ENCODE data around the gene AMIGO1.
A peak's percentile ranks its signal among the peaks of the same experiment; 100 is the strongest.

AMIGO1 gene

DNA sequence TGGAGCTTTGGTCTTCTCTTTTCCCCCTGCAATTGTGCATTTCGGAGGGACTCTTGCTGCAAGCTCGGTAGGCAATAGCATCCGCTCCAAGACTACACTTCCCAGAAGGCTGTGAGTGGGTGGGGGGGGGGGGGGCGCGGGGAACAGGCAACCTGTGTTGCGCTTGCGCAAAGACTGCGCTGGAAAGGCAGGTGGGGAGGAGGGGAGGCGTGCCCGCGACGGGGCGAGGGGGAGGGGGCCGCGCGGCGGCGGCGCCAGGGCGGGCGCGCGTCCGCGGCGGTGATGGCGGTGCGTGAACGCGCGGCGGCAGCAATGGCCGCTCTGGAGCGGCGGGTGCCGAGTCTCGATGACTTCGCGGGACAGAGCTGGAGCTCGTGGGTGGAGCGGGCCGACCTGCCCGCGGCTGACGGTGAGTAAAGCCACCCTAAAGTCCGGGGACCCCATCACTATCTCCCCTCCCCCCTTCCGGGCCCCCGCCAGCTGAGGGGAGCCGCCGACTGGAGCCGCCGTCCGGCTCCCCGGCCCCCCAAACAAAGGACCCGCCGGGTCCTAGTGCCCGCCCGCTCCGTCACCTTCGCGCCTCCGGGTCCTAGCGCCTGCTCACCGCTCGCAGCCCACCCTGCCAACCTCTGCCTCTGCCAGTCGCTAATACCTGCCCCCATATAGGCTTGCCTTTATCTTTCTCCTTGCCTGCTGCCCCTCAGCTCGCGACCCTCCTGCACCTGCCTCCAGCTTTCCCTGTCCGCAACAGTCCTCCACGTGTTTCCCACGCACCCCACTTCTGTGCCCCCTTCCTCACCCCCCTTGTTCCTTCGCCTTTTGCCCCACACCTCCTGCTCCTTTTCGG, 25.6 kb downstream of the AMIGO1 start, which contains the start of gene ATXN7L2:
ATXN7L2 (plus strand) TSS at position 234 of the 847 bp plus-strand sequence; CDS start at position 283, 49 bp downstream.
- H3K36me3 ChIP-seq (ENCODE audit: control insufficient read depth, low read length) = peaks cover 18% of the 10 kb centered on the region; the same call in 1 of the 2 replicates
- no peaks in the 10 kb centered on the region for H3K9me3 ChIP-seq (ENCODE audit: control insufficient read depth, insufficient read depth, low read length)
- no peak for TF ChIP-seq EZH2phosphoT487 (IDR thresholded peaks at IDR 0.05; ENCODE audit: borderline replicate concordance, low read length)
- no peak for TF ChIP-seq CTCF (IDR thresholded peaks at IDR 0.05; ENCODE audit: low read depth, low read length, poor library complexity, severe bottlenecking)
- H3K4me3 ChIP-seq (ENCODE audit: low read length) = peak within 1 kb of the TSS; percentile 96
- H3K9me2 ChIP-seq (replicated peaks; ENCODE audit: control insufficient read depth, low read length) = no peaks in the 10 kb centered on the region
- peaks cover 23% of the 10 kb centered on the region for H3K4me1 ChIP-seq (ENCODE audit: control insufficient read depth, low read length)
- peaks cover 14% of the 10 kb centered on the region for H3K79me2 ChIP-seq (ENCODE audit: control insufficient read depth, low read length)
- peak within 1 kb of the TSS; percentile 48 for H3K27ac ChIP-seq (ENCODE audit: low read depth, low read length)
- H3K4me2 ChIP-seq (ENCODE audit: low read length) = peak within 1 kb of the TSS; percentile 99
- no peaks in the 10 kb centered on the region for H4K20me1 ChIP-seq (ENCODE audit: control insufficient read depth, insufficient read depth, low read depth, low read length)
- peaks cover 21% of the 10 kb centered on the region for H3K27me3 ChIP-seq (ENCODE audit: control insufficient read depth, low read length)
- no peaks in the 10 kb centered on the region for H3F3A ChIP-seq (ENCODE audit: control insufficient read depth, insufficient read depth)

- Histone ChIP-seq H3K79me2 (ENCODE audit: control insufficient read depth, low read length) (peaks cover 14% of the 10 kb centered on the region), H3K9me3 (ENCODE audit: control insufficient read depth, insufficient read depth, low read length) (no peaks in the 10 kb centered on the region), H3K4me1 (ENCODE audit: control insufficient read depth, low read length) (peaks cover 23% of the 10 kb centered on the region), H3K4me2 (ENCODE audit: low read length) (peak overlapping the region; percentile 99), H3K4me3 (ENCODE audit: low read length) (peak overlapping the region; percentile 96), H3K27ac (ENCODE audit: low read depth, low read length) (no peak overlapping the region), H4K20me1 (ENCODE audit: control insufficient read depth, insufficient read depth, low read depth, low read length) (no peaks in the 10 kb centered on the region), H3K27me3 (ENCODE audit: control insufficient read depth, low read length) (peaks cover 25% of the 10 kb centered on the region), H3K9me2 (replicated peaks; ENCODE audit: control insufficient read depth, low read length) (no peaks in the 10 kb centered on the region), H3F3A (ENCODE audit: control insufficient read depth, insufficient read depth) (no peaks in the 10 kb centered on the region), H3K36me3 (ENCODE audit: control insufficient read depth, low read length) (peaks cover 13% of the 10 kb centered on the region; the same call in 1 of the 2 replicates)
- peak; percentile 55 for TF ChIP-seq CTCF (IDR thresholded peaks at IDR 0.05; ENCODE audit: low read depth, low read length, poor library complexity, severe bottlenecking)
- no peak for TF ChIP-seq EZH2phosphoT487 (IDR thresholded peaks at IDR 0.05; ENCODE audit: borderline replicate concordance, low read length)
Measured at GRCh38 chr1:109482791-109483671, 26.5 kb downstream of the AMIGO1 start.

DNA sequence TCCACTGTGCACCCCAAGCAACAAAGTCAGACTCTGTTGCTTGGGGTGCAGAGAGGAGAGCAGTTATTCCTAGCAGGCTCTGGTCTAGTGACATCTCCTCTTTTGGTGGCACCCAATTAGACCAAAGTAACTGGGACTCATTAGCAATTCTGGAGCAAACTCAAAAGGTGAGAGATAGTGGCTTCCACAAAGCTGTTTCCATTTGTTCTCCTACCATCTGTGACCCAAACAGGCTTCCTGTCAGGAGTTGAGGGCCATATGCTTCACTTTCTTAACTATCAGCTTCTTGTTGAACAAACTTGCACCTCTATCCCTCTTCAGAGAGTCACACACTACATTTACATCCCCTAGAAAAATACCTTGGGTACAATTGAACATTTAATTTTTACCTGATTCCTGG, 27.3 kb downstream of the AMIGO1 start:
- Histone ChIP-seq H3K4me3 (ENCODE audit: low read length) (no peak overlapping the region), H3K27me3 (ENCODE audit: control insufficient read depth, low read length) (peaks cover 25% of the 10 kb centered on the region), H3K9me2 (replicated peaks; ENCODE audit: control insufficient read depth, low read length) (no peaks in the 10 kb centered on the region), H3F3A (ENCODE audit: control insufficient read depth, insufficient read depth) (no peaks in the 10 kb centered on the region), H3K36me3 (ENCODE audit: control insufficient read depth, low read length) (peaks cover 10% of the 10 kb centered on the region; the same call in 1 of the 2 replicates), H4K20me1 (ENCODE audit: control insufficient read depth, insufficient read depth, low read depth, low read length) (no peaks in the 10 kb centered on the region), H3K27ac (ENCODE audit: low read depth, low read length) (no peak overlapping the region), H3K9me3 (ENCODE audit: control insufficient read depth, insufficient read depth, low read length) (no peaks in the 10 kb centered on the region), H3K79me2 (ENCODE audit: control insufficient read depth, low read length) (peaks cover 14% of the 10 kb centered on the region), H3K4me2 (ENCODE audit: low read length) (no peak overlapping the region), H3K4me1 (ENCODE audit: control insufficient read depth, low read length) (peaks cover 23% of the 10 kb centered on the region)
- no peak for TF ChIP-seq EZH2phosphoT487 (IDR thresholded peaks at IDR 0.05; ENCODE audit: borderline replicate concordance, low read length)
- no peak for TF ChIP-seq CTCF (IDR thresholded peaks at IDR 0.05; ENCODE audit: low read depth, low read length, poor library complexity, severe bottlenecking)

All from DOHH2 (cell line).